Suprapubic skin (tissue), 4 donors: ENCODE data around the gene DYNLT2.

Experiments
- CTCF ChIP-seq, 2 donors: fragments of 200-600 bp in 1 of 2; fragments of 450-650 bp in 1 of 2; sonication (generic) in 1 of 2; IDR thresholded peaks; one replicate each; pipeline ENCODE4 v1.5.1; 2016 to 2019; ENCODE audit warnings: antibody characterized with exemption in 2 of 2, mild to moderate bottlenecking in 1 of 2, moderate library complexity in 1 of 2
- POLR2A ChIP-seq, 2 donors: fragments of 450-650 bp; IDR thresholded peaks; one replicate each; pipeline ENCODE4 v1.6.1; 2017; ENCODE audit warnings: antibody characterized with exemption in 2 of 2, mild to moderate bottlenecking in 2 of 2, moderate library complexity in 2 of 2
- POLR2AphosphoS5 ChIP-seq, 3 donors: sonication (generic); formaldehyde crosslinking; IDR thresholded peaks; one replicate each; pipeline ENCODE4 v1.6.1; 2017; ENCODE audit warnings: antibody characterized with exemption in 3 of 3

DNA sequence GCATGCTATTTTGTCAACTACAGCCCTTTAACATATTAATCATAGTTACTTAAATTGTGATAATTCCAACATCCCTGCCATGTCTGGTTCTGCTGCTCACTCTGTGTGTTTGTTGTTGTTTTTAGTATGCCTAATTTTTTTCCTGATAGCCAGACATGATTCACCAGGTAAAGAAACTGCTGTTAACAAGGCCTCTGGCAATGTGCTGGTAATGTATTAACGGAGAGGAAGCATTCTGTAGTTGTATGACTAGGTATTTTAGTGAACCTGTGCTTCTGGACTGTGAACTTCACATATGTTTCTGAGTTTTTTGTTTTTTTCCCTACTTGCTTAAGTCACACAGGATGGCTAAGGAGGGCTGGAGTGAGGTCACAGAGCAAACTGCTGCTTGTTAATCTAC is 4.8 kb downstream of the DYNLT2 start:
- TF ChIP-seq CTCF (IDR thresholded peaks at IDR 0.05) (no peak), POLR2A (IDR thresholded peaks at IDR 0.05) (no peak), POLR2AphosphoS5 (IDR thresholded peaks at IDR 0.05) (no peak)
